GM20431 (cell line): Measurements from ENCODE around the gene CRB1.

Experiments
- in situ Hi-C: fragments of 300-500 bp; cut with MseI, MboI; formaldehyde crosslinking; loops from one replicate; pipeline ENCODE4 v1.15.0; 2020; ENCODE audit warnings: low sequenced_read_pairs; ENCODE audit not compliant: unreplicated experiment

Gene CRB1

GRCh38 chr1:197496722-197497121 is 228.7 kb downstream of the CRB1 start:
- in situ Hi-C loops, result no loop called here

- in situ Hi-C loops, result no loop called here
Observed at GRCh38 chr1:197510691-197511378, 242.8 kb downstream of the CRB1 start.

GRCh38 chr1:197515421-197515820 is 247.4 kb downstream of the CRB1 start:
- in situ Hi-C loops, result no loop called here

GRCh38 chr1:197519741-197520334 is 251.8 kb downstream of the CRB1 start:
- in situ Hi-C loops, result no loop called here

- in situ Hi-C loops, result no loop called here
Observed at GRCh38 chr1:197521118-197521739, 253.2 kb downstream of the CRB1 start.

GRCh38 chr1:197526736-197527371 is 258.8 kb downstream of the CRB1 start:
- in situ Hi-C loops, result no loop called here
